Fibroblast of peridontal ligament (primary cell): ENCODE measurements around the gene IFT81.
"Not testable (repeated sequence)": the region's sequence is repeated elsewhere in the genome, so short reads cannot be mapped to it uniquely, and the experiment has no call there.

ENCODE experiments used
- DNase-seq: peaks from one replicate; pipeline ENCODE4 v3.0.0-alpha.2; 2010; ENCODE audit errors: extremely low read depth

The IFT81 gene

DNA sequence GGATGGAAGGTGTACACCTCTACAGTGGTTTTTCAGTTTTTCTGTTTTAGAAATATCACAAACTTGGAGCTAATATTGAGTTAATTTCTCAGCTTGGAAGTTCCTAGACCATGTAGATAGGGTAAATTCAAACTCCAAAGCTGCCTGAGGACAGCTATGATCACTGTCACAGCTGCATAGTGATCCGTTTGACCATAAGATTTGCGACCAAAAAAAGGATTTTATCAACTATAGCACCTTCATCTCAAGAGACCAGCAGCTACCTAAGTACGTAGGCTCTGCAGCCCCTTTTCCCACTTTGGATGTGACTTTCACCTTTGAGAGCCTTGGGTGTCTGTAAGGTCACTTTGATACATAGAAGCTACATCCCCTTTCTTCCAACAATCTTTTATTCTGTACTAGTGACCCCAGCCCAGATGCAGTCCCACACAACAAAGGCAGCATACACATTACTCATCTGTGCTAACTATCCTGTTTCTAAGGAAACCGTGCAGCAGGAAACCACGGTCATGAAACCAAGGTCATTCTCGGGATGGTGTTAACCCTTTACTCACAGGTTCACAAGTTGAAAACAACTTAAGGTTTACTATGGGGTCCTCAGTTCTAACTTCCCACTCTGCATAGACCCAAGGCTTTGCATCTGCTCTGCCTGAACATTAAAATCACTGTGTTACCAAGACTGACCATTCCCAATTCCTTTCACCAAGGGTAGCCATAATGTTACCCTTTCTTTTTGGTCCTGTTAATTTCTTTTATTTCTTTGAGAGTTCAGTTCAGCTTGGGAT is 75.4 kb downstream of the IFT81 start:
- DNase-seq, result peak; percentile 76

DNA sequence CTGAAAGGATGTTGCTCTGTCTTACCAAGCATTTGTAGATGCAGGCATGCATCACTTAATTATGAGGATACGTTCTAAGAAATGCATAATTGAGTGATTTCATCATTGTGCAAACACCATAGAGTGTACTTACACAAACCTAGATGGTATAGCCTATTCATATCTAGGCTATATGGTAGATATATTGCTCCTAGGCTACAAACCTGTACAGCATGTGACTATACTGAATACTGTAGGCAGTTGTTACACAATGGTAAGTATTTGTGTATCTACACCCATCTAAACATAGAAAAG is 75.9 kb downstream of the IFT81 start:
- peak; percentile 22 for DNase-seq

DNA sequence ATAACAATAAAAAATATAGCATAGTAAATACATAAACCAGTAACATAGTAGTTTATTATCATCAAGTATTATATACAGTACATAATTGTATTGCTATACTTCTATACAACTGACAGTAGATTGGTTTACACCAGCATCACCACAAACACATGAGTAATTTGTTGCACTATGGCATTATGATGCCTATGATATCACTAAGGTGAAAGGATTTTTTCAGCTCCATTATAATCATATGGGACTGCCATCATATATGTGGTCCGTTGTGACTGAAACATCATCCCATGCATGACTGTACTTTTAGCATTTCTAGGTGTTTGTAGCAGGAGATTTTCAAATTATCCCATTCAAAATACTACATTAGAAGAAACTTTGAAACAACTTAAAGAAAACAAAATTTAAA is 77.8 kb downstream of the IFT81 start:
- no peak for DNase-seq

DNA sequence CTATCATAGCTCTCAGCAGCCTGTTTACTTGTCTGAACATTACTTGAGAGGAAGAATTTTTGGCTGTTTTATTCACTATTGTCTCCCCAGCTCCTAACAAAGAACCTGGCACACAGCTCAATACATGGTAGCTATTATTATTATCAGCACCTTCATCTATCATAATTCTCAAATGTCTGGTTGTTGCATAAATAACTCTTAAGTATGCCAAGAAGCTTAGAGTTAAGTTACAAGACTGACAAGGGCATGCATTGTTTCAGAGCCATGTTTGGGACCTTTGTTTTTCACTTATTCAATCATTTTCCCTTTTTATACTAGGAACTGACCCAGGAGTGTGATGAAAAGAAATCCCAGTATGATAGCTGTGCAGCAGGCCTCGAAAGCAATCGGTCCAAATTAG is 79.4 kb downstream of the IFT81 start:
- no peak for DNase-seq

DNA sequence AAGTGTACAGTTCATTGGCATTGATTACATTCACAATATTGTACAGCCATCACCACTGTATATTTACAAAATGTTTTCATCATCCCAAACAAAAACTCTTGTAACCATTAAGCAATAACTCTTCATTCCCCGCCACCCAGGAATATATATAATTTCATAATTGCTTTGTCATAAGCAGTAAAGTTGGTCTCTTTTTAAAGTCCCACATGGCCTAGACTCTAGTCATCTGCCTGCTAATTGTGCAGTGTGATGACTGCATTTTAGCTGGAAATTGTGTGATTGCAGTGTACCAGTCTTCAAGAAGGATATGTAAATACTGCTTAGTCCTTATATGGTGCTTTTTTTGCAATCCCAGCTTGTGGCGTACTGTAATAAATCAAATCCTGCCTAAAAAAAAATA is 81.8 kb downstream of the IFT81 start:
- DNase-seq, result no peak

DNA sequence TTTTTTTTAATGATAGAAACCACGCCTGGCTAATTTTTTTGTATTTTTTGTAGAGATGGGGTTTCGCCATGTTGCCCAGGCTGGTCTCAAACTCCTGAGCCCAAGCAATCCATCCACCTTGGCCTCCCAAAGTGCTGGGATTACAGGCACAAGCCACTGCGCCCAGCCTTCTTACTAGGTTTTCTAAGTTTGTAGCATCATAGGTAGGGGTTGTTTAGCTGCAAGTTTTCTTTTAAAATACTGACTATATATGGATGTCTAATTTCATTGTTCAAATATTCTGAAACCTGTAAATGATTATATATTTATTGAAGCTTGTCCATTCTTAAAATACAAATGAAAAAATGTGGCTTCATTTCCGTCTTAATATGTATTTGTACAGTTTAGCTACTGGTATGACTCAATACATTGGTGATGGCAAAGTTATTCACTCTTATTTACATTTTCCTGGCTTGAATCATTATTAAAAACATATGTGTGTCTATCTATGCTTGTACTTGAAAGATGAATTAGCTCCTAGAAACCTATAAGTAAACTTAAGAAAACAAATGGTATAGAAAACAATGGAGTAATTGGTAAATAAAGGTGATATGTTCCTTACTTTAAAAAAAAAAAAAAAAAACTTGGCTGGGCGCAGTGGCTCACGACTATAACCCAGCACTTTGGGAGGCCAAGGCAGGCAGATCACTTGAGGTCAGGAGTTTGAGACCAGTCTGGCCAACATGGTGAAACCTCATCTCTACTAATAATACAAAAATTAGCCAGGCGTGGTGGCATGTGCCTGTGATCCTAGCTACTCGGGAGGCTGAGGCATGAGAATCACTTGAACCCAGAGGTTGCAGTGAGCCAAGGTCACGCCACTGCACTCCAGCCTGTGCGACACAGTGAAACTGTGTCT is 87.7 kb downstream of the IFT81 start:
- peak; percentile 95 for DNase-seq

DNA sequence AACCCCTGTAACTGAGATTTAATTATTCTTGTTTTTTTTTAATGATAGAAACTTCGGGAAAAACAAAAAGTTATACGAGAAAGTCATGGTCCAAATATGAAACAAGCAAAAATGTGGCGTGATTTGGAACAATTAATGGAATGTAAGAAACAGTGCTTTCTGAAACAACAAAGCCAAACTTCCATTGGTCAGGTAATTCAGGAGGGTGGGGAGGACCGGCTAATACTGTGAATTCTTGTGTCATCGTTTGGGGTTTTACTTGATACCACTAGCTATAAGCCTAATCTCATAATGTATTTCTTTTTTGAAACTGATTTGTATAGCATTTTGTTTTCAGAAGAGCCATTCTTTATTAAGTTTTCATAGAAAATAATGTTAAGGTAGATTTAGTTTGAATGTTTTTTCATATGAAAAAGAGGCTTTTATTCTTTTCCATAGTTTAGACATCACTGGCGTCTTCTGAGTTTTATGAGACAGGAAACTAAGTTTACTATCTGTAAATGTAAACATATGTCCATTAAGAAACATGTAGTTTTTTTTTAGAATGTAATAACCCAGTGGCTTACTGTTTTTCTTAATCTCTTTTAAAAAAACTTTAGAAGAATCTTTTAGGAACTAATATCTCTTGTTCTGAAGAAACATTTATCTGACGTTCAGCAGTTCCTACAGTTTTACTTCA is 94.0 kb downstream of the IFT81 start:
- no peak for DNase-seq

DNA sequence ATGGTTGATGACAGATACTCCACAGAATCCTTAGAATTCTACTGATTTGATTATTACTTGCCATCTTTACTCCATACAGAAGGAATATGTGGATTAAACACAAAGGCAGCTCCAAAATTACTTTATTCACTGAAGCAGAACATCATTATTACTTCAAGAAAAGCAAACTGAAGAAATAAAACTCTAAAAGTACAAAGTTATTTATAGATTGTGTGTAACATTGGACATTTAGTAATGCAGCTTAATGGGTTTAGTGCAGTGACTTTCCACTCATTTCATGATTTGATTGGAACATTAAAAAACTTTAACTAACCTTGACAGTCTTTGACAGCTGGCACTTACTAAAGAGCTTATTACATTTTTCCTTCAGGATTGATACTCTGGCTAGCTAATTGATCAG is 97.9 kb downstream of the IFT81 start:
- no peak for DNase-seq

DNA sequence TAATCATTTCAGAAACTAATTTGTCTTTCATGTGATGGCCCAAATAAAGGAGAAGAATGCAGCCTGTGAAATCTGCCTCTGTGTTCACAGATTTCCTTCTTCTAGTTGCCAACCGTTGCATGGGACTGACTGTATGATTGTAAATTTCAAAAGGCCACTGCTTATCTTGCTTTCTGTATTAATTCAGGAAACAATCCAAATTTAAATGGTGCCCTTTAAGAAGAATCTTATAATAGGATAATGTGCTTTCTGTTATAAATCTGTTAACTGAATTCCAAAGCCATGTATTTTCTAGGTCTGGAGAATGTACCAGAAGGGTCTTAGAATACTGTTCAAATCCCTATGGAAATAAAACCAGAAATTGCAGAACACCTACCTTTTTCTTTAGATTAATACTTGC is 98.3 kb downstream of the IFT81 start:
- DNase-seq, result no peak

DNA sequence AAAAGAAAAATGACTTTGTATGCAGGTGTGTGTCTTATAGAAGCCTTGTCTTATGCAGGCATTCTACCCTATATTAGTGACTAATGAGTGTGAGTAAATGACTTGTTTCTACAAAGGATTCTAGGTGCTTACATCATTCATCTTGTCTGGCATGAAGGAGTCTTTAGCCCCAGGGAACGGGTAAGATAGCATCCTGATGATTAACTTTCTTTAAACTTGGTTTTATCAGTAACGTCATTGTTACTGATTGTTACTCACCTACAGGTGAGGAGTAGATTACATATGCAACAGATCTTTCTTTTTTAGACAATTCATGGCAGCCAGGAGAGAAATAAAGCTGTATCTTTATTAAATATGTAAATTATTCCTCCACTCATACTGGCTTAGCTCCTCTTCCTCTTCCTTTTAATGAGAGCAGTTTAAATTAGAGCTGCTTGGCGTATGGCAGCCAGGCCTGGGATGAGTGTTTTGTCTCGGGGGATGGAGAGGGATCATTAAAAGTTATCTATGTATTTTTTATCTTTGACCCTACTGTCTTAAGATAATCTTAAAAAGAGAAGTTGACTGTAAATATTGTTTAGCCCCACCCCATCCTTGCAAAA is 99.7 kb downstream of the IFT81 start:
- no peak for DNase-seq

DNA sequence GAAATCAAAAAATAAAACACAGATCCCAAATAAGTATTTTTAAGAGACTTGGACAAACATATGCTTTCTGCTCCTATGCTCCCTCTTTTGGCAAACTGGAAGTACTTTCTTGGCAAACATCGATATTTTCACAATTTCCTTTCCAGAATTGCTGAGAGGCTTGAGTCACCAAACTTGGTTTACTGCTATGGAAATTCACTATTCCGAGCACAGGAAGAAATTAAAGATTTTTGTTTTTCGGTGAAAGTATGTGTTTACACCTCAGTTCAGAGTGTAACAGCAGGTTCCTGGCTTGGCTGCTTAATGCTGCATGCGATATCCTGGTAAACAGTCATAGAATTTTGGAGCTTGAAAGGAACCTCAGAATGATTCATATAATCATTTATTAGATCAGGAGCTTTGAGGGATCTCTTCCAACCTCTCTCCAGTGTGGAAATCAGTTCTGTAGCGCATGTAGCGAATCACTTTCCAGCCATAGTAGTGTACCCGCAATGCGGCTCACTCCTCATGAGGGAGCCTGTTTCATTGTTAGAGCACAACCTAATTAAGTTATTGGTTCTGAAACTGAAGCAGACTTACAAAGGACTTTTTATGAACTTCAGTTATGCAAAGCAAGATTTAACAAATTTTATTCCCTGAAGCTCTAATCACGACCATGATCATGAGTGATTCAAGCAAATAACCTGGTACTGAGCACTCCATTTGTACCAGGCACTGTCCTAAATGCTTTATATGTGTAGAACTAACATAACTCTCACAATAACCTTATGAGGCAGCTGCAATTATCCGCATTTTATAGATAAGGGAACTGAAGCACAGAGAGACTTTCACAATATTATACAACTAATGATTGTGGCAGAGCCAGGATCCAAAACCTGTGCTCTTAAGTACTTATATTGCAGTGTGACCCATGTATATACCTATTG is 100.5 kb downstream of the IFT81 start:
- DNase-seq, result peak; percentile 95

DNA sequence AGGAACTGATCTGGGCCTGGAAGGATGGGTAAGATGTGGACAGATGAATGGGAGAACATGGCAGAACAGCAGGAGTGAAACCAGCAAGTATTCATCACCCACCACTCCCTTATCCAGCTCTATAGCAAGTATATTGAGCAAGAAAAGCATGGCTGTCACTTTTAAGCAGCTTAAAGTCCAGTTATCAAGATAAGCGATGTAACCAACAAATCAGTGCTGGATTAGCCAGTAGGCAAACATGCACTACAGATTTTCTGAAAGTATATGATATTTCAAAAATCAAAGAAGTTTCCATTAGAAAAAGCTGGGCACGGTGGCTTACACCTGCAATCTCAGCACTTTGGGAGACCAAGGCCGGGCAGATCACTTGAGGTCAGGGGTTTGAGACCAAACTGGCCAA is 103.0 kb downstream of the IFT81 start:
- DNase-seq, result no peak

DNA sequence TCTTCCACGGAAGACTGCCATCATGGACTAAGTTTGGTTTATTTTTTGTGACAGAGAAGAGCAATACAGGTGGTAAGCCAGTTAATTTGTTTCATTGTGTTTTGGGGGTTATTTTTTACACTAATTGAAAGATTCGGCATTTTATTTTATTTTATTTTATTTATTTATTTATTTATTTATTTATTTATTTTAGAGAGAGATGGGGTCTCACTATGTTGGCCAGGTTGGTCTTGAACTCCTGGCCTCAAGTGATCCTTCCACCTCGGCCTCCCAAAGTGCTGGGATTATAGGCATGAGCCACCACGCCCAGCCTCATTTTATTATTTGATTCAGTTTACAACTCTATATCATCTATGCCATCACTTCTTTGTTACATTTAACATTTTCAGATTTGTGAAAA is 104.2 kb downstream of the IFT81 start:
- not testable (repeated sequence) for DNase-seq

DNA sequence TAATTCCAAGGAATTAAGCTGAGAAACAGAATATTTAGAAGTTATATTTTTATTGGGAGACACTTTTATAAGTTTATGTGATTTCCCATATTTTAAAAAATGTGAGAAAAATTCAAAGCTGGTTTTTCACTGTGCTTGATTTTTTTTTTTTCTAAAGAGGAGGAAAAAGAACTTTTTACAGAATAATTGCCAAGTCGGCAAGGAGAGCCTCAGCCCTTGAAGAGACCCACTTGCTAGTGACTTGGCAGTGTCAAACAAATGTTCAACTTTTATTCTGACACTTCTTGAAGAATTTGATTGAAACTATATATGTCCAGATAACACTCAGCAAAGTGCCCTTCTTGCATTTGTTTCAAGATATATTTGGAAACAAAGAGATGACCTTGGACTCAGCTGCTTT is 104.6 kb downstream of the IFT81 start:
- no peak for DNase-seq

DNA sequence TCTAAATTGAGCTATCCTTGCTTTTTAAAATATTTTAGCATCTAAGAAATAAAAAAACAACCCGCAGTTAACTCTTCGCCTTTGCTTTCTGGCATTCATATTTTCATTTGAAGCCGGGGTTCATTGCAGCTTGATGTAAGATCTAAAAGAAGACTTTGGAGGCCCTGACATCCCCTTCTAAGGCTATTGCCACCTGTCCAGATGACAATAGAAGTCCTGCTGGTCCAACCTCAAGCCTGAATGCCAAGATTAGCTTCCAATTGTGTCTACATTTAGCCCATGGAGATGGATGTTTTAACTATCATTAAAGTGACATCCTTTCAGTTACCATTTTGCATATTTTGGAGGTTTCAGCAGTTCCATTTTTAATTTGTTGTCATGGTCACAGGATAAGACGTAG is 105.3 kb downstream of the IFT81 start:
- DNase-seq, result no peak

DNA sequence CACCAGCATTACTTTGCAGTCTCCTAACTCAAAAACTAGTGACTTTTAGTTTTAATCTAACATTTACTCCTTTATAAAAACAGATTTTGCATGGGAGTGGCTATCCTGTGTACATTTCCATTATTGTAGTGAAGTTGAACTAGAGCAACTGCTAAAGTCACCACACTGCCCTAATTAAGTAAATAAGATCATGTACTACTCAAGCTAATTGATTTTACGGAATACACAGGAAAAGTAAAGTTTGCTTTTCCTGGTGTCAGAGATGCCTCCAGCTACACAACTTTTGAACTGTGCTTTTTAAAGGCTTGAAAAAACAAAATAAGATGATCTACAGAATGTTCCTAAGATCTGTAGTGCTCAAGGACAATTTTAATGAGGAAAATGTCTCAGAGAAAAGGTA is 106.5 kb downstream of the IFT81 start:
- DNase-seq, result no peak

DNA sequence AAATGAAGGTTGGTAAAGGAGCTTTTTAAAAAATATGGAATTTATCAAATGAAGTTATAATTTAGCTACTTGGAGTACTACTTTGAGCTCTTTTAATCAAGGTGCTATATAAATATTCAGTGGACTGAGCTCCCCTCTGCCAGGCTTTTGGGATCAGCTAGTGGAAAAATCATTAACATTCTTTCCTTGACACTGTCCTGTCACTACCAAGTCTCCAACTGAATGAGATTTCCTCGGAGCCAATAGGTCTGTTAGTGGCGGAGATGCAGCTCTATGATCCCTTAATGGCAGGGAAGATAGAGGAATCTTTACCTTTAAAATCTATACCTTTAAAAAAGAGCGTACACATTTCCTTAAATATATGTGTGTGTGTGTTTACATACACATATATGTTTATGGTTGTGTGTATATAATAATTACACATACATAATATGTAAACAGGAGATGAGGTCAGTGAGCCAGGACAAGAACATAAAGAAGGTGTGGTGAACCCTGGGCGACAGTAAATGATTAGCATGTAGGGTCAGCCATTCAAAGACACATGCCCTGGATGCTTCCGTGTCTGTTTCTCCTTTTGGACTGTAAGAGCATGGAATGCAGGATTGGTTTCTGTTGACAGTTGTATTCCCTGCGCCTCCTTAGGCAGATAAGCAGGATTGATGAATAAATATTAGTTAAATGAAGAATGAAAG is 109.2 kb downstream of the IFT81 start:
- no peak for DNase-seq

DNA sequence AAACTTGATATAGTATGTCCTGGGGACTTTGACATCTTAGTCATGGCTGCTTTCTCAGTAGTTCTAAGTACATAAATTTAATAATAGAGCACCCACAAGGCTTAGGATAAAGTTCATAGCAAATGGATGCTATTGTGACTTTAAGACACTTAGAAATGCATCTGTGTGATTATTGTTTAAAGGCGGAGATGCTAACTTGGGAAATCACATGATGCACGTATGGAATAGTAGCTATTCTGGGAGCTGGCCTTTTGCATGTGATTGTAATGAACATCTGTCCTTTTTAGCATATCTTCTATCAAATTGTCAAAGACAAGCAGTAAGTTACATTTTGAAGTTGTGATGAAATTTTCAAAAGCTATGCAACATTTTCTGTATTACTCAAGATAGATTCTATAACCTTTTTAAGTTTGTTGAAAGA is 110.2 kb downstream of the IFT81 start:
- peak; percentile 53 for DNase-seq

DNA sequence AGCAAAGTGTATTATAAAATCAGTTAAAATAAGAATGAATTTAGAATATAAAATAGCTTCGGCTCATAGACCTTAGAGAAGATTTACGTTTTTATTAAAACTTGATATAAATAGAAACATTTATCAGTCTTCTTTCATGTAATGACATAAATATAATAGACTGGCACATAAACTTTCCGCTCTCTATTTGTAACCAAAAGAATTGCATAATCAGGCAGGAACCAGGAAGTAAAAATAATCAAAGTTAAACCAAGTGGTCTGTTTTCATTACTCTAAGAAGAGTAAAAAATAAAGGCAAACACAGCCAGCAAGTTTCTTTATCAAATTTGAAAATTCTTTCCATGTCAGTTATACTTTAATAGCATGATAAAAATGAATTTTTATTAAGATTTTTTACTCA is 110.6 kb downstream of the IFT81 start:
- peak; percentile 64 for DNase-seq

DNA sequence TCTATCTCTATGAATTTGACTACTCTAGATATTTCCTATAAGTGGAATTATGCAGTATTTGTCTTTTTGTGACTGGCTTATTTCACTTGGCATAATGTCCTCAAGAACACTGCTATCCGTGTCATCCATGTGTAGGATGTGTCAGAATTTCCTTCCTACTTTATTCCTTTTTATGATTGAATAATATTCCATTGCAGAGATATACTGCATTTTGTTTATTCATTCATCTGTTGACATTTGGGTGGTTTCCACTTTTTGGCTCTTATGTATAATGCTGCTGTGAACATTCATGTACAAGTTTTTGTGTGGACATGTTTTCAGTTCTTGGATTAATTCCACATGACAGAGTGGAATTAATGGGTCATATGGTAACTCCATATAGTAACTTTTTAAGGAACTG is 111.2 kb downstream of the IFT81 start:
- DNase-seq, result no peak

DNA sequence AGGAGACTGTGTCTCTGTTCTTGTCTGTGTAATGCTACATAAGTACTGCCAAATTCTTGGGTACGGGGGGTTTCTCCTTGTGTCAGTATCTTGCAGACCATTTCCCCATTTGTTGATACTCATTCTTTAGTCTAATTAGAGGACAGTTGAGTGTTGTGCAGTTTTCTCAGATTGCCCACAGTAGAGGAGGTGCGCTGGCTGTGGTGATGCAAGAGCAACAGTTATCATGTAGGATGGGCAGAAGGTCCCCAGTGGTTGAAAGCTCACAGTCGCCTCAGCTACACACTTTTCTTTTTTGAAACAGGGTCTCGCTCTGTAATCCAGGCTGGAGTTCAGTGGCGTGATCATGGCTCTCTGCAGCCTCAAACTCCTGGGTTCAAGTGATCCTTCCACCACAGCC is 119.1 kb downstream of the IFT81 start:
- DNase-seq, result no peak
